ENCODE data around the gene C1QTNF2. TPM values are rescaled to one million over a fixed set of nuclear protein-coding genes. Genes with fewer than 3 reads are reported as not detected.

C1QTNF2 gene
- total and polyA plus RNA-seq, 3 donors from 2014 or later: 3.7 to 8.2 (median 6.4) TPM

DNA sequence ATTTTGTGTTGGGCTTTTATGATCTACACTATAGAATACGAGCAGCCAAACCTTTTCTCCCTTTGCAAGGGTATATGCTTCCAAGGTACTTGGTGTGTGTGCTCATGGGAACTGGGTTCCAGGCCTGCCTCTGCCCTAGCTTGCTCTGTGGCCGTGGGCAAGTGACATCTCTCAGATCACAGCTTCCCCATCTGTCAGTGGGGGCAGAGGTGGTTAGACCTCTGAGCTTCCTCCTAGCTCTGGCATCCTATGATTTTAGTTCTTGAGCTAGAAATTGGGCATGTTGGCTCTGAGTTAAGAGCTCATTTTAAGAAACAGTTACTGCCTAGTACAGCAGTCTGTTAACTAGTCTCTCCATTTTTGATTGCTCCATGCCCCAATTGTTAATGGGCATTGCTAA is 45.5 kb downstream of the C1QTNF2 start:
- no peak overlapping the region for H3K4me3 ChIP-seq
- WGBS, 2 donors: 82 to 85% methylated on average over 2 of the region's 2 CpGs
- TF ChIP-seq, protein P1, sequence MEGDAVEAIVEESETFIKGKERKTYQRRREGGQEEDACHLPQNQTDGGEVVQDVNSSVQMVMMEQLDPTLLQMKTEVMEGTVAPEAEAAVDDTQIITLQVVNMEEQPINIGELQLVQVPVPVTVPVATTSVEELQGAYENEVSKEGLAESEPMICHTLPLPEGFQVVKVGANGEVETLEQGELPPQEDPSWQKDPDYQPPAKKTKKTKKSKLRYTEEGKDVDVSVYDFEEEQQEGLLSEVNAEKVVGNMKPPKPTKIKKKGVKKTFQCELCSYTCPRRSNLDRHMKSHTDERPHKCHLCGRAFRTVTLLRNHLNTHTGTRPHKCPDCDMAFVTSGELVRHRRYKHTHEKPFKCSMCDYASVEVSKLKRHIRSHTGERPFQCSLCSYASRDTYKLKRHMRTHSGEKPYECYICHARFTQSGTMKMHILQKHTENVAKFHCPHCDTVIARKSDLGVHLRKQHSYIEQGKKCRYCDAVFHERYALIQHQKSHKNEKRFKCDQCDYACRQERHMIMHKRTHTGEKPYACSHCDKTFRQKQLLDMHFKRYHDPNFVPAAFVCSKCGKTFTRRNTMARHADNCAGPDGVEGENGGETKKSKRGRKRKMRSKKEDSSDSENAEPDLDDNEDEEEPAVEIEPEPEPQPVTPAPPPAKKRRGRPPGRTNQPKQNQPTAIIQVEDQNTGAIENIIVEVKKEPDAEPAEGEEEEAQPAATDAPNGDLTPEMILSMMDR (IDR thresholded peaks at IDR 0.05): no peak
- no peak for TF ChIP-seq POLR2A (IDR thresholded peaks at IDR 0.05)
- intact Hi-C loops (cut with DNase I; ENCODE audit: low total_unique reads): no loop called here
- H3K9me3 ChIP-seq: no peaks in the 10 kb centered on the region
- H3K27me3 ChIP-seq: no peaks in the 10 kb centered on the region
- no peaks in the 10 kb centered on the region for H3K4me1 ChIP-seq
- no peaks in the 10 kb centered on the region for H3K36me3 ChIP-seq (ENCODE audit: low read depth, missing control alignments)
- no peak for DNase-seq
- no peak overlapping the region for H3K27ac ChIP-seq

DNA sequence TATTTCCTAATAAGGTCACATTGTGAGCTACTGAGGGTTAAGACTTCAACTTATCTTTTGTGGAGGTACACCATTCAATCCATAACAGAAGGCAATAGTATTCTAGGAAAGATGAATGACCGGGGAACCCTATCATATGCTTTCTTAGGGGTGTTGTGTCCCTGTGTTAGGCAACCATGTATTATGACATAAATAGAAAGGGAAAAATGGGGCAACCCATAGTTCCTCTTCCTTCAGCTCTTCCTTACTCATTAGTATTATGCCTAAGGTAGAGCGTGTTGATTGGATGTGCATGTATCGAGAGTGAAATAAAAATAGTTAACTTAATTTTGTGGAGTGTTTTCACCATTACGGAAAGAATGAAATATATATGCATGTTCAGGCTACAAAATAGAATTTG is 52.0 kb downstream of the C1QTNF2 start:
- no peak for TF ChIP-seq POLR2A (IDR thresholded peaks at IDR 0.05)
- TF ChIP-seq, protein P1 (IDR thresholded peaks at IDR 0.05): no peak
- peaks cover 8% of the 10 kb centered on the region for H3K4me1 ChIP-seq
- no peak overlapping the region for H3K27ac ChIP-seq
- H3K4me3 ChIP-seq: no peak overlapping the region
- H3K36me3 ChIP-seq (ENCODE audit: low read depth, missing control alignments): no peaks in the 10 kb centered on the region
- H3K9me3 ChIP-seq: no peaks in the 10 kb centered on the region
- no peaks in the 10 kb centered on the region for H3K27me3 ChIP-seq
- DNase-seq: no peak
- 93 to 97% methylated on average over 4 of the region's 4 CpGs for WGBS, 2 donors
- intact Hi-C loops (cut with DNase I; ENCODE audit: low total_unique reads): no loop called here

DNA sequence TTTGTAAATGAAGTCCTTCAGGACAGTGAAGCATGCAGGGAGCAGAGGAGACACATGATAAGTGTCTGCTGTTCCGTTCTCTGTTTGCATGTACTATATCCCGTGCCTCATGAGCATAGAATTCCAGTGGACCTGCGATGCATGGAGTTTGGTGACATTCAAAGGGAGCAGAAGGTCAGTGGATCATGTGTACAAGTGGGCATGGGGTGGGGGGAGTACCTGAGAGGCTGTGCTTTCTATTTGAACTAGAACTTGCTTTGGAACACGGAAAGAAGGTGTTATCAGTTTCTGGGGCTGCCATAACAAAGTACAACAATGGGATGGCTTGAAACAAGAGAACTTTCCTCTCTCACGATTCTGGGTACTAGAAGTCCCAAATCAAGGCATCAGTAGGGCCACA is 53.0 kb downstream of the C1QTNF2 start:
- 64 to 66% methylated on average over 5 of the region's 5 CpGs for WGBS, 2 donors
- intact Hi-C loops (cut with DNase I; ENCODE audit: low total_unique reads): no loop called here
- Histone ChIP-seq H3K4me3 (no peak overlapping the region), H3K36me3 (ENCODE audit: low read depth, missing control alignments) (no peaks in the 10 kb centered on the region), H3K9me3 (no peaks in the 10 kb centered on the region), H3K27me3 (no peaks in the 10 kb centered on the region), H3K27ac (no peak overlapping the region), H3K4me1 (peaks cover 12% of the 10 kb centered on the region)
- TF ChIP-seq, protein P1 (IDR thresholded peaks at IDR 0.05): no peak
- no peak for TF ChIP-seq POLR2A (IDR thresholded peaks at IDR 0.05)
- no peak for DNase-seq

DNA sequence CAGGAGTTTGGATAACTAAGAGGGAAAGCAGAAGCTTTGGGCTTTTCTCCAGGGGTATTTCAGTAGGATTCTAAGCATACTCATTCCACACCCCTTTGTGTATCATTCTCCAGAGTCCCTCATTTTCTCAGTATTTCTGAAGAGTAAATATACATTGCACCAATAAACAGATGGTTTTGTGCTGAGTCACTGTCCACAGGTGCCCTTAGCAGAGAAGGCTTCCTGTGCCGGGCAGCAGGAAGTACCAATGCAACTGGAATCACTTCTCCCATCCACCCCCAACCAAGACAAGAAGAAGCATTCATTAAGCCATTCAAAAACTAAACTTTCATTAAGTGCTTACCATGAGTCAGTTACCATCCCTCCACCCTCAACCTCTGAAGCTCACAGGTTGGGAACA is 54.5 kb downstream of the C1QTNF2 start:
- intact Hi-C loops (cut with DNase I; ENCODE audit: low total_unique reads): no loop called here

More for the DNA sequence above, 54.5 kb downstream of the C1QTNF2 start:
- Histone ChIP-seq H3K9me3 (no peaks in the 10 kb centered on the region), H3K27me3 (no peaks in the 10 kb centered on the region), H3K4me3 (no peak overlapping the region), H3K4me1 (peaks cover 18% of the 10 kb centered on the region), H3K36me3 (ENCODE audit: low read depth, missing control alignments) (no peaks in the 10 kb centered on the region), H3K27ac (no peak overlapping the region)
- WGBS, 2 donors: 45 to 72% methylated on average over 1 of the region's 1 CpG
- no peak for TF ChIP-seq POLR2A (IDR thresholded peaks at IDR 0.05)
- TF ChIP-seq, protein P1 (IDR thresholded peaks at IDR 0.05): no peak
- DNase-seq: no peak
